ENCODE data around the gene C5AR1. TPM values are rescaled to one million over a fixed set of nuclear protein-coding genes. Genes with fewer than 3 reads are reported as not detected.

Gene C5AR1
- total and polyA plus RNA-seq, 9 of the 15 experiments (the other 6 are each of a cell fraction or from before 2014, with no cell fraction given), result 0.06 to 1.6 (median 0.28) TPM; not detected in 3

DNA sequence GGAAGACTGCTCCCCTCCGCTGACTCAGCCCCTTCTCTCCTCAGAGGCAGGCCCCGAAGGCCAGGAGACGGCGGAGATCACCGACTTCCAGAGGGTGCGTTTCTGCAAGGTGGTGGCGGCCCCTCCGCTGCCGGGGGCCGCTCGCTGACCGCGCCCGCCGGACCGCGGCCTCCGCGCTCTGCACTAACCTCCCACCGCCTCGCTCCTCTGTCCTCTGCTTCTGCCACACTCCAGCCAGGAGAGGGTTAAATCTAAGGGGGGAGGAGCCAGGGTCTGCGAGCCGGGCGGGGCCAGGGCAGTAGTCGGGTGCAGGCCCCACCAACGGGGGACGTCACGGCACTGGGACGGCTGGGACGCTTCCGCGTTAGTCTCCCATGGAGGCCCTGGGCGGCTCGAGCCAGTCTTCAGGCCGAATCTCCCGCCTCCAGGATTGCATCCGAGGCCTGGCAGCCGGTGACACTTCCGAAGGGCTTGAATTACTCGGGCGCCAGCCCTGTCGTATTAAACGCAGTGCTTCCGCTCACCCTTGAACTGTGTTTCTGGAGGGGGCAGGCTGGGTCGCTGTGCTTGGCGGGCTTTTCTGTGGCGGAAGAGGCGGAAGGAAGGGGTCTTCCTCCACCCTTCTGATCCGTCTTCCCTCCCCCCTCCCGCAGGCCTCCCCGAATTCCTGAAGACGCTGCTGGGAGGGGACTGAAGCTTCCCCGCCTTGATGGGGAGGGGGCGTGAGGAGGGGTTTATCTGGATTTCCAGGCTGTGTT lies 36.2 kb upstream of the C5AR1 start (continued):
- TF ChIP-seq PCBP2 (IDR thresholded peaks at IDR 0.05; ENCODE audit: low read depth, low read length, poor library complexity, severe bottlenecking) (no peak), RBM15 (IDR thresholded peaks at IDR 0.05; ENCODE audit: insufficient read depth, low read length) (no peak), BMI1 (IDR thresholded peaks at IDR 0.05; ENCODE audit: low read length) (no peak), TEAD4 (IDR thresholded peaks at IDR 0.05; ENCODE audit: low read length) (no peak), TEAD4 (CRISPR knock-in tag; IDR thresholded peaks at IDR 0.05; ENCODE audit: borderline replicate concordance) (no peak), POLR2B (IDR thresholded peaks at IDR 0.05; ENCODE audit: low read depth, partially characterized antibody) (peak; percentile 13), ARID1B (IDR thresholded peaks at IDR 0.05) (peak; percentile 5; the same call in 1 of the 2 replicates), MAZ (CRISPR knock-in tag; conservative IDR thresholded peaks at IDR 0.05 in 1 of 2, IDR thresholded peaks at IDR 0.05 in 1 of 2) (peak; percentile 81 to 97), NEUROD1 (IDR thresholded peaks at IDR 0.05; ENCODE audit: borderline replicate concordance, low read depth, low read length, partially characterized antibody) (peak; percentile 81), KDM4B (IDR thresholded peaks at IDR 0.05; ENCODE audit: borderline replicate concordance in 2 of 2, low read depth in 1 of 2) (peak in 1 of 2 experiments; percentile 75; a peak in 2 of 4 replicates), ZNF232 (CRISPR knock-in tag; IDR thresholded peaks at IDR 0.05) (0 out of 2 replicates have a peak, but pooled peaks have one; percentile 68), TBL1XR1 (IDR thresholded peaks at IDR 0.05; ENCODE audit: low read length in 2 of 2) (no peak; a peak in 1 of 4 replicates), NCOA6 (IDR thresholded peaks at IDR 0.05) (no peak), TAF7 (tag; IDR thresholded peaks at IDR 0.05) (peak; percentile 41; the same call in 1 of the 2 replicates), HDAC2 (IDR thresholded peaks at IDR 0.05) (no peak), NR2C1 (IDR thresholded peaks at IDR 0.05) (no peak), NR2C1 (tag; IDR thresholded peaks at IDR 0.05) (peak; percentile 12; the same call in 1 of the 2 replicates), HNRNPL (IDR thresholded peaks at IDR 0.05; ENCODE audit: low read depth, low read length) (no peak), MTA1 (IDR thresholded peaks at IDR 0.05; ENCODE audit: borderline replicate concordance) (no peak)
- TF ChIP-seq, protein P1, sequence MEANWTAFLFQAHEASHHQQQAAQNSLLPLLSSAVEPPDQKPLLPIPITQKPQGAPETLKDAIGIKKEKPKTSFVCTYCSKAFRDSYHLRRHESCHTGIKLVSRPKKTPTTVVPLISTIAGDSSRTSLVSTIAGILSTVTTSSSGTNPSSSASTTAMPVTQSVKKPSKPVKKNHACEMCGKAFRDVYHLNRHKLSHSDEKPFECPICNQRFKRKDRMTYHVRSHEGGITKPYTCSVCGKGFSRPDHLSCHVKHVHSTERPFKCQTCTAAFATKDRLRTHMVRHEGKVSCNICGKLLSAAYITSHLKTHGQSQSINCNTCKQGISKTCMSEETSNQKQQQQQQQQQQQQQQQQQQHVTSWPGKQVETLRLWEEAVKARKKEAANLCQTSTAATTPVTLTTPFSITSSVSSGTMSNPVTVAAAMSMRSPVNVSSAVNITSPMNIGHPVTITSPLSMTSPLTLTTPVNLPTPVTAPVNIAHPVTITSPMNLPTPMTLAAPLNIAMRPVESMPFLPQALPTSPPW (CRISPR knock-in tag; IDR thresholded peaks at IDR 0.05), result peak; percentile 93
- TF ChIP-seq, protein P2, sequence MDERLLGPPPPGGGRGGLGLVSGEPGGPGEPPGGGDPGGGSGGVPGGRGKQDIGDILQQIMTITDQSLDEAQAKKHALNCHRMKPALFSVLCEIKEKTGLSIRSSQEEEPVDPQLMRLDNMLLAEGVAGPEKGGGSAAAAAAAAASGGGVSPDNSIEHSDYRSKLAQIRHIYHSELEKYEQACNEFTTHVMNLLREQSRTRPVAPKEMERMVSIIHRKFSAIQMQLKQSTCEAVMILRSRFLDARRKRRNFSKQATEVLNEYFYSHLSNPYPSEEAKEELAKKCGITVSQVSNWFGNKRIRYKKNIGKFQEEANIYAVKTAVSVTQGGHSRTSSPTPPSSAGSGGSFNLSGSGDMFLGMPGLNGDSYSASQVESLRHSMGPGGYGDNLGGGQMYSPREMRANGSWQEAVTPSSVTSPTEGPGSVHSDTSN (CRISPR knock-in tag; IDR thresholded peaks at IDR 0.05; ENCODE audit: low read depth), result no peak
- TF ChIP-seq, protein P2 (tag; conservative IDR thresholded peaks at IDR 0.05; ENCODE audit: low read depth), result no peak
- TF ChIP-seq, protein P3, sequence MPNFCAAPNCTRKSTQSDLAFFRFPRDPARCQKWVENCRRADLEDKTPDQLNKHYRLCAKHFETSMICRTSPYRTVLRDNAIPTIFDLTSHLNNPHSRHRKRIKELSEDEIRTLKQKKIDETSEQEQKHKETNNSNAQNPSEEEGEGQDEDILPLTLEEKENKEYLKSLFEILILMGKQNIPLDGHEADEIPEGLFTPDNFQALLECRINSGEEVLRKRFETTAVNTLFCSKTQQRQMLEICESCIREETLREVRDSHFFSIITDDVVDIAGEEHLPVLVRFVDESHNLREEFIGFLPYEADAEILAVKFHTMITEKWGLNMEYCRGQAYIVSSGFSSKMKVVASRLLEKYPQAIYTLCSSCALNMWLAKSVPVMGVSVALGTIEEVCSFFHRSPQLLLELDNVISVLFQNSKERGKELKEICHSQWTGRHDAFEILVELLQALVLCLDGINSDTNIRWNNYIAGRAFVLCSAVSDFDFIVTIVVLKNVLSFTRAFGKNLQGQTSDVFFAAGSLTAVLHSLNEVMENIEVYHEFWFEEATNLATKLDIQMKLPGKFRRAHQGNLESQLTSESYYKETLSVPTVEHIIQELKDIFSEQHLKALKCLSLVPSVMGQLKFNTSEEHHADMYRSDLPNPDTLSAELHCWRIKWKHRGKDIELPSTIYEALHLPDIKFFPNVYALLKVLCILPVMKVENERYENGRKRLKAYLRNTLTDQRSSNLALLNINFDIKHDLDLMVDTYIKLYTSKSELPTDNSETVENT (CRISPR knock-in tag; IDR thresholded peaks at IDR 0.05), result 0 out of 2 replicates have a peak, but pooled peaks have one; percentile 8

Data from K562 (cell line).